Fibroblast of lung (primary cell): ENCODE data around the gene LYPD6. TPM values are rescaled to one million over a fixed set of nuclear protein-coding genes. Genes with fewer than 3 reads are reported as not detected.
"Not testable (repeated sequence)": the region's sequence is repeated elsewhere in the genome, so short reads cannot be mapped to it uniquely, and the experiment has no call there.

Experiments
- DNase-seq, 2 donors: peaks; one replicate each; pipeline versions ENCODE4 v3.0.0 to v3.0.0-alpha.2; 2010; ENCODE audit warnings: low read depth in 2 of 2
- H2AFZ ChIP-seq: 2 replicates; pipeline ENCODE4 v1.5.1; 2012; ENCODE audit warnings: low read length, control low read depth, inconsistent platforms
- H3K27ac ChIP-seq: 2 replicates; pipeline ENCODE4 v1.5.1; 2011; ENCODE audit warnings: low read length, control low read depth; ENCODE audit not compliant: insufficient read depth
- H3K27me3 ChIP-seq: 2 replicates; pipeline ENCODE4 v1.5.1; 2011; ENCODE audit warnings: mild to moderate bottlenecking, low read length; ENCODE audit not compliant: control insufficient read depth, insufficient read depth
- H3K36me3 ChIP-seq: 2 replicates; pipeline ENCODE4 v1.5.1; 2011; ENCODE audit warnings: low read length; ENCODE audit not compliant: control insufficient read depth, insufficient read depth
- H3K4me1 ChIP-seq: 2 replicates; pipeline ENCODE4 v1.5.1; 2011; ENCODE audit warnings: low read length; ENCODE audit not compliant: control insufficient read depth, insufficient read depth; ENCODE audit errors: extremely low read depth
- H3K4me2 ChIP-seq: 2 replicates; pipeline ENCODE4 v1.5.1; 2011; ENCODE audit warnings: low read length, control low read depth; ENCODE audit not compliant: insufficient read depth; ENCODE audit errors: extremely low read depth
- H3K4me3 ChIP-seq, 4 experiments: fragments of 200-600 bp in 1 of 4; sonication (generic) in 1 of 4; replicated peaks in 1 of 4; 2 replicates each; pipeline ENCODE4 v1.5.1; 2011 to 2016; ENCODE audit warnings: low read length in 4 of 4, low read depth in 3 of 4, mild to moderate bottlenecking in 3 of 4, control low read depth in 2 of 4, inconsistent platforms in 1 of 4, mixed read lengths in 1 of 4; ENCODE audit not compliant: insufficient read depth in 1 of 4; ENCODE audit errors: control extremely low read depth in 1 of 4
- H3K79me2 ChIP-seq: 2 replicates; pipeline ENCODE4 v1.5.1; 2012; ENCODE audit warnings: mild to moderate bottlenecking, low read length, inconsistent platforms; ENCODE audit not compliant: control insufficient read depth, insufficient read depth
- H3K9ac ChIP-seq: 2 replicates; pipeline ENCODE4 v1.5.1; 2011; ENCODE audit warnings: mild to moderate bottlenecking, low read length, control low read depth; ENCODE audit not compliant: insufficient read depth
- H3K9me3 ChIP-seq: 2 replicates; pipeline ENCODE4 v1.5.1; 2012; ENCODE audit warnings: low read depth, low read length; ENCODE audit not compliant: control insufficient read depth, insufficient read depth
- H4K20me1 ChIP-seq: 2 replicates; pipeline ENCODE4 v1.5.1; 2011; ENCODE audit warnings: low read length; ENCODE audit not compliant: control insufficient read depth, insufficient read depth; ENCODE audit errors: extremely low read depth
- CTCF ChIP-seq, 2 donors: IDR thresholded peaks in 1 of 2; conservative IDR thresholded peaks in 1 of 2; 1 replicate in 1 of 2; 2 replicates in 1 of 2; pipeline ENCODE4 v1.5.1; 2011 to 2012; ENCODE audit warnings: low read length in 2 of 2, control low read depth in 1 of 2, inconsistent platforms in 1 of 2, low read depth in 1 of 2, mild to moderate bottlenecking in 1 of 2
- EZH2 ChIP-seq: IDR thresholded peaks from 2 replicates; pipeline ENCODE4 v1.5.1; 2012; ENCODE audit warnings: low read length, control low read depth, mild to moderate bottlenecking; ENCODE audit errors: missing control alignments
- polyA plus RNA-seq, 2 donors: library from polyadenylated mRNA; depleted of rRNA in 1 of 2; stranded (reverse) in 1 of 2; unstranded in 1 of 2; fragments of >200 nt; gene quantifications; 2 replicates each; pipeline ENCODE4 v1.2.1, GENCODE V29; 2011 to 2012; ENCODE audit warnings: missing spikeins in 1 of 2
- total RNA-seq: library from RNA; depleted of rRNA; stranded (reverse); fragments of >200 nt; gene quantifications from 2 replicates; pipeline ENCODE4 v1.2.1, GENCODE V29; 2014

LYPD6 gene
- total and polyA plus RNA-seq, 2 donors (not counting 1 experiment from before 2014, with no cell fraction given) = 0.17 to 3.7 TPM

DNA sequence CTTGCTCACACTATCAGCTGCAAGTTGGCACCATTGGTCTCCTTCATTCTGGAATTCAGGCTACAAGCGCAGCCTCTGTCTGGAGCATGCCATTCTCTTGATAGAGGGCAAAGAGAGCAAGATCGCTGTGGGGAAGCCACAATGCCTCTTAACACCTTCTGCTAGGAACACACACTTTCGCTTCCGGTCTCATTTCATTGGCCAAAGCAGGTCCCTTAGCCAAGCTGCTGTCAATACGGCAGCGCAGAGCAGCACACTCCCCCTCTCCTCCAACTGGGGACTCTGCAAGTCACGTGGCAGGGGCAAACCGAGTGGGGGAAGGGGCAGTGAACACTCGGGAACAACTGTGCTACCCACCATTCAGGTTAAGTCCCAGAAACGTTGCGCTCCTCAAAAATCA, 159.1 kb downstream of the LYPD6 start:
- Histone ChIP-seq H3K4me1 (no peaks in the 10 kb centered on the region), H3K4me2 (no peak overlapping the region), H3K79me2 (no peaks in the 10 kb centered on the region), H4K20me1 (no peaks in the 10 kb centered on the region), H3K4me3 (no peak overlapping the region), H3K27ac (no peak overlapping the region), H3K9ac (no peak overlapping the region), H2AFZ (no peak overlapping the region), H3K9me3 (no peaks in the 10 kb centered on the region), H3K36me3 (no peaks in the 10 kb centered on the region), H3K27me3 (no peaks in the 10 kb centered on the region)
- DNase-seq = no peak
- TF ChIP-seq CTCF (conservative IDR thresholded peaks at IDR 0.05 in 1 of 2, IDR thresholded peaks at IDR 0.05 in 1 of 2; ENCODE audit: low read depth in 1 of 2, low read length in 2 of 2) (no peak), EZH2 (no peak)

- no peak overlapping the region for H2AFZ ChIP-seq
- peak; percentile 42 to 51 for DNase-seq
These were observed 159.9 kb downstream of the LYPD6 start for GRCh38 chr2:149490296-149490695.

GRCh38 chr2:149492923-149493322, 162.5 kb downstream of the LYPD6 start:
- no peaks in the 10 kb centered on the region for H4K20me1 ChIP-seq
- H3K27ac ChIP-seq = no peak overlapping the region
- H3K9me3 ChIP-seq = no peaks in the 10 kb centered on the region
- no peak overlapping the region for H2AFZ ChIP-seq
- no peaks in the 10 kb centered on the region for H3K27me3 ChIP-seq
- no peak overlapping the region for H3K9ac ChIP-seq
- DNase-seq = no peak
- H3K4me2 ChIP-seq = no peak overlapping the region
- H3K36me3 ChIP-seq = no peaks in the 10 kb centered on the region
- H3K4me3 ChIP-seq = no peak overlapping the region
- TF ChIP-seq CTCF (conservative IDR thresholded peaks at IDR 0.05 in 1 of 2, IDR thresholded peaks at IDR 0.05 in 1 of 2; ENCODE audit: low read depth in 1 of 2, low read length in 2 of 2) (no peak), EZH2 (no peak)
- H3K79me2 ChIP-seq = no peaks in the 10 kb centered on the region
- no peaks in the 10 kb centered on the region for H3K4me1 ChIP-seq

More at GRCh38 chr2:149490296-149490695, 159.9 kb downstream of the LYPD6 start:
- Histone ChIP-seq H3K27ac (no peak overlapping the region), H3K27me3 (no peaks in the 10 kb centered on the region), H3K9ac (no peak overlapping the region), H3K4me3 (no peak overlapping the region), H3K4me1 (no peaks in the 10 kb centered on the region), H3K9me3 (no peaks in the 10 kb centered on the region), H3K79me2 (no peaks in the 10 kb centered on the region), H3K4me2 (no peak overlapping the region), H3K36me3 (no peaks in the 10 kb centered on the region), H4K20me1 (no peaks in the 10 kb centered on the region)
- TF ChIP-seq EZH2 (no peak), CTCF (conservative IDR thresholded peaks at IDR 0.05 in 1 of 2, IDR thresholded peaks at IDR 0.05 in 1 of 2; ENCODE audit: low read depth in 1 of 2, low read length in 2 of 2) (peak; percentile 18 to 42)

DNA sequence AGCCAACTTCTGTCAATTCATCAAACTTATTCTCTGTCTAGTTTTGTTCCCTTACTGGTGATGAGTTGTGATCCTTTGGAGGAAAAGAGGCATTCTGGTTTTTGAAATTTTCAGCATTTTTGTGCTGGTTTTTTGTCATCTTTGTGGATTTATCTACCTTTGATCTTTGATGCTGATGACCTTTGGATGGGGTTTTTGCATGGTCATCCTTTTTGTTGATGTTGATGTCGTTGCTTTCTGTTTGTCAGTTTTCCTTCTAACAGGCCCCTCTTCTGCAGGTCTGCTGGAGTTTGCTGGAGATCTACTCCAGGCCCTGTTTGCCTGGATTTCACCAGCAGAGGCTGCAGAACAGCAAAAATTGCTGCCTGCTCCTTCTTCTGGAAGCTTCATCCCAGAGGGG, 168.8 kb downstream of the LYPD6 start:
- H3K79me2 ChIP-seq, DNase-seq, H2AFZ ChIP-seq, H3K36me3 ChIP-seq, H3K9me3 ChIP-seq, H3K4me3 ChIP-seq, H3K27me3 ChIP-seq, H3K27ac ChIP-seq, H3K9ac ChIP-seq, H3K4me2 ChIP-seq, H3K4me1 ChIP-seq, H4K20me1 ChIP-seq: not testable (repeated sequence)

DNA sequence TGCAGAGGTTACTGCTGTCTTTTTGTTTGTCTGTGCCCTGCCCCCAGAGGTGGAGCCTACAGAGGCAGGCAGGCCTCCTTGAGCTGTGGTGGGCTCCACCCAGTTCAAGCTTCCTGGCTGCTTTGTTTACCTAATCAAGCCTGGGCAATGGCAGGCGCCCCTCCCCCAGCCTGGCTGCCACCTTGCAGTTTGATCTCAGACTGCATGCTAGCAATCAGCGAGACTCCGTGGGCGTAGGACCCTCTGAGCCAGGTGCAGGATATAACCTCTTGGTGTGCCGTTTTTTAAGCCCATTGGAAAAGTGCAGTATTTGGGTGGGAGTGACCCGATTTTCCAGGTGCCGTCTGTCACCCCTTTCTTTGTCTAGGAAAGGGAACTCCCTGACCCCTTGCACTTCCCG, 176.4 kb downstream of the LYPD6 start:
- not testable (repeated sequence) for H3K4me2 ChIP-seq, H2AFZ ChIP-seq, DNase-seq, H3K4me3 ChIP-seq, H3K36me3 ChIP-seq, H3K9me3 ChIP-seq, H4K20me1 ChIP-seq, H3K79me2 ChIP-seq, H3K27me3 ChIP-seq, H3K9ac ChIP-seq, H3K4me1 ChIP-seq, H3K27ac ChIP-seq
